HG03039 (cell line): Measurements from ENCODE around the gene PEG3.
"Not testable (repeated sequence)": the region's sequence is repeated elsewhere in the genome, so short reads cannot be mapped to it uniquely, and the experiment has no call there.

ENCODE experiments used
- ATAC-seq: cut with Tn5 transposase; IDR thresholded peaks from one replicate; pipeline ENCODE4 v1.9.1; 2021; ENCODE audit warnings: mild to moderate bottlenecking, moderate library complexity; ENCODE audit not compliant: unreplicated experiment

Gene PEG3

DNA sequence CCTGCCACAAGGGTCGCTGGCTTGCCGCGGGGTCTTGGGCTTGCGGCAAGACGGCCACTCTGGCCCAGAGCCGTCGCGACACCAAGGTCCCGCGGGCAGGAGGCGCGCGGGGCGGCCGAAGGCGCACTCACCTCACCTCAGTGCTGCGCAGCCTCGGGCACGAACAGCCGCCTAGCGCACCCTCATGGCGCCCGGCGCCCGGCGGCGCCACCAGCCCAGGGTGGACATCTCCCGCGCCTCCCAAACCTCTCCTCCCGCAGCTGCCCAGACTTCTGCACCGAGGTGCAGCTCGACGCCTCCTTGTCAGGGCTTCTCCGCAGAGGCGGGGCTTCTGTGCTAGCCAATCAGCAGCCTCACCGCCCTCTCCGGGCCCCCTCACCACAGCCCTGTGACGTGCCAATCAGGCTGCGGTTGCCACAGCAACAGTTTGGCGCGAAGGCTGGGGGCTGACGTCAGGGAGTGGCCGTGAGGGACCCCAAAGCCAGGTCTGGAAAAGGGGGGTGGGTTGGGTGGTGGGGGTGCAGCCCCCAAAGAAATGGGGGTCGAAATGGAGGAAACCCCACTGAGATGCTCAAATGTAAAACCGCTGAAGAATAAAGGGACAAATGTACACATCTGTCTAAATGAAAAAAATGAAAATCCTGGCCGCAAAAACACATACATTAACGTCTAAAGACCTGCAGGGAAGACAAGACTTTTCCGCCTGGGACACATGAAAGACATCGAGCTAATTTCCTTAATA is at the start of gene PEG3, which contains the start of gene ZIM2:
PEG3 (minus strand) TSS at position 276 of the 742 bp plus-strand sequence. CDS start 16,071 bp downstream, outside the sequence.
ZIM2 (minus strand) TSS at position 276 of the 742 bp plus-strand sequence. CDS start 16,449 bp downstream, outside the sequence.
- ATAC-seq = no peak

GRCh38 chr19:56885173-56885985 is 44.9 kb upstream of the PEG3 start:
- no peak for ATAC-seq

DNA sequence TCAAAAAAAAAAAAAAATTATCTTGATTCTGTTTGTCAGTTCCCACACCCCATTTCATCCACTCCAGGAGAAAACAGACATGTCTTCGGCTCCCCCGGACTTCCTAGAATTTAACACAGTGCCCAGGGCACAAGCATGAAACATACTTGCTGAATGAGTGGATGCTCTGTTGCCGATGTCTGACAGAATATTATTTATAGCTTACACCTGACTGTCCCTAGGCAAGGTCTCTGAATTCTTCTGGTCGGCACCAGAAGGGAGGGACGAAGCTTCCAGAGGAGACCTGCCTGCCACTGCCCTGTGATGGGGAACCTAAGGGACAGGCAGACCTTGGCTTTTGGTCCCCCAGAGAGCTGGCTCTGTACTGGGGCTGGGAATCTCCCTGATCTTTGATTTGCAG is 43.9 kb upstream of the PEG3 start:
- ATAC-seq = no peak

- ATAC-seq = no peak
Measured at GRCh38 chr19:56880592-56881190, 40.2 kb upstream of the PEG3 start.

DNA sequence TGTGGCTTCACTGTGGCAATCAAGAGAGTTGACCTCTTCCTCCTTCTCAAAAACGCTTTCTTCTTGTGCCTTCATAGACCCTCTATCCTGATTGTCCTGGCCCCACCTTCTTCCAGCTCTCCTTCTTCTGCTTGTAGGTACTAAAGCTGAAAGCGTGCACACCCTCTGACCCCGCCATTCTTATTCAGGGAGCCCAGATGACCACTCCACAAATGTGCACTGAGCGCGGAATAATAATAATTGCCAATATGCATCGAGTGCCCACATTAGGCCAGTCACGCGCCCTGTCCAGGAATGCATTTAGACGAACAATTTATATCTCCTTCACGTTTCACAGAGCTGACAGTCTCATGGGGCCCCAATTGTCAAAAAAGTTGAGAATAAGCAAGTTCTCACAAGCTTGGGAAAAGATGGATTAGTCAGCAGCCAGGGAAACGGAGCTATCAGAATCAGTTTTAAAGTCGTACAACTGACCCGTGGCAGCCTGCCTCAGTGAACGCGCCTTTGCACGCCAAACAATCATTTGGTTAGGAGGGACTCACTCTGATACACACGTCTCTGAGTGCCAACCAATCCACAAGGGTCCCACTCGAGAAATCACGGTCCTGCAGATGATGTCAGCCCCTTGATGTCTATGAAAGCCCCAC is 36.7 kb upstream of the PEG3 start:
- no peak for ATAC-seq

- no peak for ATAC-seq
Measured at GRCh38 chr19:56875717-56876116, 35.2 kb upstream of the PEG3 start.

GRCh38 chr19:56874530-56874929 is 34.0 kb upstream of the PEG3 start:
- ATAC-seq = no peak

DNA sequence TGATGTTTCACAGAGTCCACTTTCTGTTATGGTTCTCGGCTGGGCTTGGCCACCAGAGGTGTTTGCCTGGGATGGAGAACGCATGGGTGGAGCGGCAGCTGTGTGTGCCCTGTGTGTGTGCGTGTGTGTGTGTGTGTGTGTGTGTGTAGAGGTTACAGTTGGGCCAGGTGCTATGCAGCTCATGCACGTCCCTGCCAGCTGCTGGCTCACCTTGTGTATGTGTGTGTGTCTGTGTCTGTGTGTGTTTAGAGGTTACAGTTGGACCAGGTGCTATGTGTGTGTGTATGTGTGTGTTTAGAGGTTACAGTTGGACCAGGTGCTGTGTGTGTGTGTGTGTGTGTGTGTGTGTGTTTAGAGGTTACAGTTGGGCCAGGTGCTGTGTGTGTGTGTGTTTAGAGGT is 33.0 kb upstream of the PEG3 start:
- ATAC-seq = no peak

DNA sequence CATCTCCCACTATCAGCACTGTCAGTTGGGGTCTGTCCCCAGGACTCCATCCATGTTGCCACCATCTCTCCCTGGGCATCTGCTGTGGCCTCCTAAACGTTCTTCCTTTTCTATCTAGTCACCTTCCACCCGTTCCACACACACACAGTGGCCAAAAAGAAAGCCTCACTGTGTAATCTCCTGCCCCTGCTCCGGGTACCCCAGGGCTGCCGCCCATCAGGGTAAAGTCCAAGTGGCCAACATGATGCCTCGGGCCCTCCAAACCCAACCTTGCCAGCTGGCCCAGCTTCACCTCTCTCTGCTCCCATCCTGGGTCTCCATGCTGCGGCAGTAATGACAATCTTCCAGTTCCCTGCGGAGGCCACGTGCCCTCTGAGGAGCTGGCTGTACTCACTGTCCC is 29.4 kb upstream of the PEG3 start:
- ATAC-seq = no peak

DNA sequence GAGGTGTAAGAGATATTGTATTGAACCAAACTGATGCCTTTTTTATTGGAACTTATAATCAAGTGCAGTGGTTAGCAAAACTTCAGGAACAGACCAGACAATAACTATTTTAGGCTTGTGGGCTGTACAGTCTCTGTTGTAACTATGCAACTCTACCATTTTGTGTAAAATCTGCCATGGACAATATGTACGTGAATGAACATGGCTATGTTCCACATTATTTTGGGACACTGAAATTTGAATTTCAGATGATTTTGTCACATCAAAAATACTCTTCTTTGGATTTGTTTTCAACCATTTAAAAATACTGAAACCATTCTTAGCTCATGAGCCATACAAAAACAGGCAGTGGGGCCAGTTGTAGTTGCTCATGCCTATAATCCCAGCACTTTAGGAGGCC is 27.9 kb upstream of the PEG3 start:
- ATAC-seq = no peak

DNA sequence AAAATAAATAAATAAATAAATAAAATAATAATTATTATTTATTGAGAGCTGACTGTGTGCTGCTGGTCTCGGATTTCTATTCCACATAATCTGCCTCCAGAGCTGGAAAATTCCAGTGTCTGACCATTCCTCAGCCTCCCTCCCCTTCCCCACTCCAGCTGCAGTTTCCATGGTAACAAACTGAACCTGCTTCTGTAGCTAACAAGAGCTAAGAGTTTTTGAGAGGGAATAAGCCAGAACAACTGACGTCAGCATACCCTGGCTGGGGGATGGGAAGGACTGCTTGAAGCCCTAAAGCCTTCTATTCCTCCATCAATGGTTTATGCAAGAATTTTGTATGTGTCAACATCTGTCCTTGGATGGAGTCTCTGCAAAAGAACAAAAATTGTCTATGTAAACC is 26.0 kb upstream of the PEG3 start:
- ATAC-seq = no peak

- ATAC-seq = no peak
Measured at GRCh38 chr19:56864443-56865125, 24.1 kb upstream of the PEG3 start.

DNA sequence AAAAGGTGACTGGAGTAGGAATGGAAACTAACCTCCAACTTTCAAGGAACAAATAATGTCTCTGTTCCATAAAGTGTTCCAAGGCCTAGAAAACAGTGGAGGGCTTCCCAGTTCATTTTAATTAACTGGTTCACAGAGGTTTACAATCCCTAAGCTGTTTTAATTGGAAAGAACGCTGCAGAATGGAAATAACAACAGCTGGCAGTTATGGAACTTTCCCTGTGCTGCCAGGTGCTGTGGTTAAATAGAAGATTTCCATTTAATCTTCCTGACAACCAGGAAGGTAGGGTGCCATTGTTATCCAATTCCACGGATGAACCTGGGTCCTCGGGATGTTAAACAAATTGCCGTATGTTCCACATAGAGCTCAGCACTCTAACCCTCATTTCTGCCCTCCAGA is 22.2 kb upstream of the PEG3 start:
- ATAC-seq = no peak

DNA sequence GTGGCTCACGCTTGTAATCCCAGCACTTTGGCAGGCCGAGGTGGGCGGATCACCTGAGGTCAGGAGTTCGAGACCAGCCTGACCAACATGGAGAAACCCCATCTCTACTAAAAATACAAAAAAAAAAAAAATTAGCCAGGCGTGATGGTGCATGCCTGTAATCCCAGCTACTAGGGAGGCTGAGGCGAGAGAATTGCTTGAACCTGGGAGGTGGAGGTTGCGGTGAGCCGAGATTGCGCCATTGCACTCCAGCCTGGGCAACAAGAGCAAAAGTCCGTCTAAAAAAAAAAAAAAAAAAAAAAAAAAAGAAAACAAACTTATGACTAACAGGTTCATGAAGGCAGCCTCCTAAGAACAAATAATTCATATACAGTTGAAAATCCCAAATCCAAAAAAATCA is 19.9 kb upstream of the PEG3 start:
- not testable (repeated sequence) for ATAC-seq

- no peak for ATAC-seq
Measured at GRCh38 chr19:56858026-56858425, 17.5 kb upstream of the PEG3 start.

DNA sequence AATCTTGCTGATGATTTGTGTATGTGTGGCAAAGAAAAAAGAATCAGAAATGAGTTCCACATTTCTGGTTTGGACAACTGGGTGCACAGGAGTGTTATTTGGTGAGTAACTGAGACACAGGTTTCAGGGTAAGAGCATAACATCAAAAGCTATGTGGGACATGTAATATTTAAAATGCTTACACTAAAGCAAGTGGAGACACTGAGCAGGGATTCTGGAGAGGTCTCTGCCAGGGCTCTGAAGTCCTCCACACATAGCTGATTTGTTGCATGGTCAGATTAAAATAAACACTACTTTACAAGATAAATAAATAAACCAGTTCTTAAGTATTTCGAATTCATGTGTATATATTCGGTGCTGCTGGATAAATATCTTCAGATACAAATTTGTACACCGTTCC is 16.3 kb upstream of the PEG3 start:
- ATAC-seq = no peak

DNA sequence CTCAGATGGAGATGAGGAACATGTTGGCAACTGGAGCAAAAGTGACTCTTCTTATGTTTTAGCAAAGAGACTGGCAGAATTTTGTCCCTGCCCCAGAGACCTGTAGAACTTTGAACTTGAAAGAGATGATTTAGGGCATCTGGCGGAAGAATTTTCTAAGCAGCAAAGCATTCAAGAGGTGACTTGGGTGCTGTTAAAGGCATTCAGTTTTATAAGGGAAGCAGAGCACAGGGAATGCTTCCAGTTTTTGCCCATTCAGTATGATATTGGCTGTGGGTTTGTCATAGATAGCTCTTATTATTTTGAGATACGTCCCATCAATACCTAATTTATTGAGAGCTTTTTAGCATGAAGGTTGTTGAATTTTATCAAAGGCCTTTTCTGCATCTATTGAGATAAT is 11.8 kb upstream of the PEG3 start:
- ATAC-seq = not testable (repeated sequence)

GRCh38 chr19:56848166-56848565 is 7.6 kb upstream of the PEG3 start:
- no peak for ATAC-seq

DNA sequence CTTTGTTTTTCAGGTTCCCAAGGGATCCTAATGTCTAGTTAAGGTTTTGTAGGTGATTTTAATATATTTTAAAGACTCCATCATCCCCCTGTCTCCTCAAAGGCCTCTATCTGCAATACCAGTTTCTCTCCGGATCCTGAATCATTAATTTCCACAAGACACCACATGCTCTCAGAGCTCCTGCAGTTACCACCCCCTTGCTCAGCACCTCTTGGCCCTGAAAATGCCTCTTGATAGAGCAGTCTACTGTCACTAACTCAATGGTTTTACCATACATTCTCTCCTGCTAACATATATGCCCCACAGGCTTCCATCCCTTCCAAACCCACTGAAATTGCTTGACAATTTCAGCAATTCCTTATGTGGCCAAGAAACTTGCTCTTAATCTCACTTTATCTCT is 1.9 kb upstream of the PEG3 start:
- no peak for ATAC-seq

GRCh38 chr19:56841193-56841543 is 642 bp upstream of the PEG3 start:
- ATAC-seq = no peak
